HepG2 (cell line): ENCODE measurements around the gene SPEM2. TPM values are rescaled to one million over a fixed set of nuclear protein-coding genes. Genes with fewer than 3 reads are reported as not detected.

Experiments
- ARID2 ChIP-seq: sonication (generic); formaldehyde crosslinking; IDR thresholded peaks from 2 replicates; pipeline ENCODE4 v1.8.1; 2022; ENCODE audit warnings: mild to moderate bottlenecking, missing genetic modification reagents, borderline replicate concordance
- HDAC1 ChIP-seq: sonication (generic); formaldehyde crosslinking; IDR thresholded peaks from 2 replicates; pipeline ENCODE4 v1.5.1; 2020; ENCODE audit warnings: mild to moderate bottlenecking, missing genetic modification reagents
- HNF1A ChIP-seq, 2 experiments: sonication (generic) in 1 of 2; formaldehyde crosslinking in 1 of 2; IDR thresholded peaks; 2 replicates each; pipeline versions ENCODE4 v1.4.0 to v1.6.1; 2016 to 2020; ENCODE audit warnings: borderline replicate concordance in 1 of 2, low read depth in 1 of 2, mild to moderate bottlenecking in 1 of 2, missing genetic modification reagents in 1 of 2
- LRRFIP1 ChIP-seq: sonication (generic); formaldehyde crosslinking; conservative IDR thresholded peaks from 2 replicates; pipeline ENCODE4 v1.4.0; 2020; ENCODE audit warnings: missing genetic modification reagents
- NCOA1 ChIP-seq: sonication (generic); formaldehyde crosslinking; IDR thresholded peaks from 2 replicates; pipeline ENCODE4 v1.9.0; 2021; ENCODE audit warnings: missing genetic modification reagents
- NCOA2 ChIP-seq: sonication (generic); formaldehyde crosslinking; IDR thresholded peaks from 2 replicates; pipeline ENCODE4 v1.8.0; 2022; ENCODE audit warnings: inconsistent platforms
- NFYB ChIP-seq: sonication (generic); formaldehyde crosslinking; IDR thresholded peaks from 2 replicates; pipeline ENCODE4 v1.4.0; 2020; ENCODE audit warnings: missing genetic modification reagents
- REPIN1 ChIP-seq: sonication (generic); formaldehyde crosslinking; IDR thresholded peaks from 2 replicates; pipeline ENCODE4 v1.8.0; 2022; ENCODE audit warnings: missing genetic modification reagents, low read depth, mild to moderate bottlenecking, borderline replicate concordance
- U2AF1 ChIP-seq: fragments of 200-400 bp; formaldehyde crosslinking; optimal IDR thresholded peaks from 2 replicates; pipeline ENCODE3; 2017; ENCODE audit warnings: mild to moderate bottlenecking, low read depth, low read length
- YEATS4 ChIP-seq: sonication (generic); formaldehyde crosslinking; IDR thresholded peaks from 2 replicates; pipeline ENCODE4 v1.4.0; 2020; ENCODE audit warnings: missing genetic modification reagents, borderline replicate concordance
- ZBTB1 ChIP-seq: sonication (generic); formaldehyde crosslinking; IDR thresholded peaks from 2 replicates; pipeline ENCODE4 v1.4.0; 2020; ENCODE audit warnings: missing genetic modification reagents, borderline replicate concordance
- ZNF136 ChIP-seq: sonication (generic); formaldehyde crosslinking; IDR thresholded peaks from 2 replicates; pipeline ENCODE4 v1.8.1; 2022; ENCODE audit warnings: low read depth, mild to moderate bottlenecking, moderate library complexity, missing genetic modification reagents
- ZNF546 ChIP-seq: sonication (generic); formaldehyde crosslinking; conservative IDR thresholded peaks from 2 replicates; pipeline ENCODE4 v1.8.1; 2023; ENCODE audit warnings: mild to moderate bottlenecking, missing genetic modification reagents
- ZNF557 ChIP-seq: sonication (generic); formaldehyde crosslinking; IDR thresholded peaks from 2 replicates; pipeline ENCODE4 v1.4.0; 2020; ENCODE audit warnings: missing genetic modification reagents
- polyA plus RNA-seq, 8 experiments: library from polyadenylated mRNA; depleted of rRNA in 3 of 8; stranded (reverse) in 7 of 8; unstranded in 1 of 8; fragments of >200 nt; fragmentation: Illumina TruSeq in 4 of 8; extraction: Trizol in 4 of 8; gene quantifications; 2 replicates each; pipeline versions ENCODE4 v1.2.1 to v1.2.3, GENCODE V29; 2011 to 2016; ENCODE audit warnings: low read depth in 4 of 8, missing spikeins in 1 of 8, mixed read lengths in 1 of 8; ENCODE audit not compliant: insufficient read depth in 1 of 8
- total RNA-seq, 5 experiments: library from RNA; depleted of rRNA; stranded (reverse); fragments of >200 nt; fragmentation: Illumina TruSeq; extraction: Trizol; gene quantifications; 2 replicates each; pipeline ENCODE4 v1.2.3, GENCODE V29; 2016; ENCODE audit warnings: low read depth in 1 of 5
- TF ChIP-seq, protein P1 (sequence below): sonication (generic); formaldehyde crosslinking; IDR thresholded peaks from 2 replicates; pipeline ENCODE4 v1.5.1; 2020; ENCODE audit warnings: mild to moderate bottlenecking, missing genetic modification reagents, borderline replicate concordance
- TF ChIP-seq, protein P2 (sequence below): sonication (generic); formaldehyde crosslinking; IDR thresholded peaks from 2 replicates; pipeline ENCODE4 v1.8.0; 2022; ENCODE audit warnings: mild to moderate bottlenecking, missing genetic modification reagents, moderate library complexity
- TF ChIP-seq, protein P3 (sequence below): IDR thresholded peaks from 2 replicates; pipeline ENCODE4 v1.6.1; 2016; ENCODE audit warnings: missing genetic modification reagents, missing compliant biosample characterization

Gene SPEM2
- total and polyA plus RNA-seq, 2 of the 13 experiments (the other 11 are each of a cell fraction or from before 2014, with no cell fraction given): not detected

GRCh38 chr17:7380855-7381683 is 44.3 kb upstream of the SPEM2 start, which contains the start of gene TNK1 (continued):
- no peak for TF ChIP-seq ZBTB1 (CRISPR knock-in tag)
- no peak for TF ChIP-seq REPIN1 (CRISPR knock-in tag)
- TF ChIP-seq HNF1A (IDR thresholded peaks at IDR 0.05; ENCODE audit: low read depth): no peak
- TF ChIP-seq HNF1A (CRISPR knock-in tag; IDR thresholded peaks at IDR 0.05; ENCODE audit: borderline replicate concordance): no peak
- no peak for TF ChIP-seq U2AF1
- TF ChIP-seq, protein P1, sequence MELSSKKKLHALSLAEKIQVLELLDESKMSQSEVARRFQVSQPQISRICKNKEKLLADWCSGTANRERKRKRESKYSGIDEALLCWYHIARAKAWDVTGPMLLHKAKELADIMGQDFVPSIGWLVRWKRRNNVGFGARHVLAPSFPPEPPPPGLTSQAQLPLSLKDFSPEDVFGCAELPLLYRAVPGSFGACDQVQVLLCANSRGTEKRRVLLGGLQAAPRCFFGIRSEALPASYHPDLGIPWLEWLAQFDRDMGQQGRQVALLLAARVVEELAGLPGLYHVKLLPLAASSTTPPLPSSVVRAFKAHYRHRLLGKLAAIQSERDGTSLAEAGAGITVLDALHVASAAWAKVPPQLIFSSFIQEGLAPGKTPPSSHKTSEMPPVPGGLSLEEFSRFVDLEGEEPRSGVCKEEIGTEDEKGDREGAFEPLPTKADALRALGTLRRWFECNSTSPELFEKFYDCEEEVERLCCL (CRISPR knock-in tag): 0 out of 2 replicates have a peak, but pooled peaks have one; percentile 0
- TF ChIP-seq ZNF136 (CRISPR knock-in tag): no peak
- TF ChIP-seq LRRFIP1 (CRISPR knock-in tag): no peak
- no peak for TF ChIP-seq NFYB (CRISPR knock-in tag)
- no peak for TF ChIP-seq NCOA2 (CRISPR knock-in tag)
- TF ChIP-seq, protein P2, sequence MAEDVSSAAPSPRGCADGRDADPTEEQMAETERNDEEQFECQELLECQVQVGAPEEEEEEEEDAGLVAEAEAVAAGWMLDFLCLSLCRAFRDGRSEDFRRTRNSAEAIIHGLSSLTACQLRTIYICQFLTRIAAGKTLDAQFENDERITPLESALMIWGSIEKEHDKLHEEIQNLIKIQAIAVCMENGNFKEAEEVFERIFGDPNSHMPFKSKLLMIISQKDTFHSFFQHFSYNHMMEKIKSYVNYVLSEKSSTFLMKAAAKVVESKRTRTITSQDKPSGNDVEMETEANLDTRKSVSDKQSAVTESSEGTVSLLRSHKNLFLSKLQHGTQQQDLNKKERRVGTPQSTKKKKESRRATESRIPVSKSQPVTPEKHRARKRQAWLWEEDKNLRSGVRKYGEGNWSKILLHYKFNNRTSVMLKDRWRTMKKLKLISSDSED: no peak
- no peak for TF ChIP-seq ARID2 (CRISPR knock-in tag)
- TF ChIP-seq, protein P3, sequence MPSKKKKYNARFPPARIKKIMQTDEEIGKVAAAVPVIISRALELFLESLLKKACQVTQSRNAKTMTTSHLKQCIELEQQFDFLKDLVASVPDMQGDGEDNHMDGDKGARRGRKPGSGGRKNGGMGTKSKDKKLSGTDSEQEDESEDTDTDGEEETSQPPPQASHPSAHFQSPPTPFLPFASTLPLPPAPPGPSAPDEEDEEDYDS (CRISPR knock-in tag): peak; percentile 85
- peak; percentile 50; the same call in 1 of the 2 replicates for TF ChIP-seq HDAC1 (CRISPR knock-in tag)
- TF ChIP-seq YEATS4 (CRISPR knock-in tag): 0 out of 2 replicates have a peak, but pooled peaks have one; percentile 27
- TF ChIP-seq ZNF557: no peak
- TF ChIP-seq NCOA1 (CRISPR knock-in tag): no peak
- TF ChIP-seq ZNF546 (CRISPR knock-in tag): 0 out of 2 replicates have a peak, but pooled peaks have one; percentile 35
